Measurements from ENCODE around the gene BTD.

GRCh38 chr3:15654127-15654526 is 52.6 kb downstream of the BTD start:
- TF ChIP-seq, protein P1, sequence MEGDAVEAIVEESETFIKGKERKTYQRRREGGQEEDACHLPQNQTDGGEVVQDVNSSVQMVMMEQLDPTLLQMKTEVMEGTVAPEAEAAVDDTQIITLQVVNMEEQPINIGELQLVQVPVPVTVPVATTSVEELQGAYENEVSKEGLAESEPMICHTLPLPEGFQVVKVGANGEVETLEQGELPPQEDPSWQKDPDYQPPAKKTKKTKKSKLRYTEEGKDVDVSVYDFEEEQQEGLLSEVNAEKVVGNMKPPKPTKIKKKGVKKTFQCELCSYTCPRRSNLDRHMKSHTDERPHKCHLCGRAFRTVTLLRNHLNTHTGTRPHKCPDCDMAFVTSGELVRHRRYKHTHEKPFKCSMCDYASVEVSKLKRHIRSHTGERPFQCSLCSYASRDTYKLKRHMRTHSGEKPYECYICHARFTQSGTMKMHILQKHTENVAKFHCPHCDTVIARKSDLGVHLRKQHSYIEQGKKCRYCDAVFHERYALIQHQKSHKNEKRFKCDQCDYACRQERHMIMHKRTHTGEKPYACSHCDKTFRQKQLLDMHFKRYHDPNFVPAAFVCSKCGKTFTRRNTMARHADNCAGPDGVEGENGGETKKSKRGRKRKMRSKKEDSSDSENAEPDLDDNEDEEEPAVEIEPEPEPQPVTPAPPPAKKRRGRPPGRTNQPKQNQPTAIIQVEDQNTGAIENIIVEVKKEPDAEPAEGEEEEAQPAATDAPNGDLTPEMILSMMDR (IDR thresholded peaks at IDR 0.05; ENCODE audit: insufficient read depth, low read depth, low read length), result no peak
- TF ChIP-seq EZH2 (IDR thresholded peaks at IDR 0.05; ENCODE audit: insufficient read depth, low read length), result no peak

All from astrocyte (in vitro differentiated cells and primary cell).